ENCODE results near the gene DHH.

DHH gene

GRCh38 chr12:49059299-49060171 lies 35.1 kb downstream of the DHH start:
- peak overlapping the region; percentile 88 to 98 for H3K27ac ChIP-seq
- no peak for TF ChIP-seq CTCF (IDR thresholded peaks at IDR 0.05)
- peak overlapping the region; percentile 88 for H3K4me3 ChIP-seq
- peak; percentile 76 for DNase-seq (ENCODE audit: low spot score)

- peak overlapping the region; percentile 88 for H3K4me3 ChIP-seq
- no peak for TF ChIP-seq CTCF (IDR thresholded peaks at IDR 0.05)
- peak; percentile 70 for DNase-seq (ENCODE audit: low spot score)
- H3K27ac ChIP-seq, result peak overlapping the region; percentile 88 to 98
These were observed 35.6 kb downstream of the DHH start for GRCh38 chr12:49059045-49059298.

- H3K27ac ChIP-seq, result peak overlapping the region in 1 of 2 donors; percentile 98
- TF ChIP-seq CTCF (IDR thresholded peaks at IDR 0.05), result no peak
- H3K4me3 ChIP-seq, result peak overlapping the region; percentile 88
- DNase-seq (ENCODE audit: low spot score), result peak; percentile 64
These were observed 36.1 kb downstream of the DHH start for GRCh38 chr12:49058366-49059044.

GRCh38 chr12:49057888-49058287 lies 36.7 kb downstream of the DHH start:
- no peak for DNase-seq (ENCODE audit: low spot score)
- Histone ChIP-seq H3K4me3 (peak overlapping the region; percentile 88), H3K27ac (peak overlapping the region; percentile 34 to 98)
- TF ChIP-seq CTCF (IDR thresholded peaks at IDR 0.05), result no peak

GRCh38 chr12:49055978-49056754 lies 38.4 kb downstream of the DHH start:
- Histone ChIP-seq H3K27ac (peak overlapping the region in 1 of 2 donors; percentile 17), H3K4me3 (peak overlapping the region; percentile 88)
- DNase-seq (ENCODE audit: low spot score), result peak; percentile 76
- no peak for TF ChIP-seq CTCF (IDR thresholded peaks at IDR 0.05)

GRCh38 chr12:49055092-49055491 lies 39.5 kb downstream of the DHH start:
- no peak for DNase-seq (ENCODE audit: low spot score)
- H3K27ac ChIP-seq, result no peak overlapping the region

More at GRCh38 chr12:49055092-49055491, 39.5 kb downstream of the DHH start:
- no peak overlapping the region for H3K4me3 ChIP-seq
- TF ChIP-seq CTCF (IDR thresholded peaks at IDR 0.05), result no peak

Measured in coronary artery (tissue), 2 donors.